Activated T-cell treated with anti-CD3 and anti-CD28 coated beads for 4 hours (primary cell): ENCODE results near the gene STAC2.
"Not testable (repeated sequence)": the region's sequence is repeated elsewhere in the genome, so short reads cannot be mapped to it uniquely, and the experiment has no call there.

ENCODE experiments used
- DNase-seq: peaks from one replicate; pipeline ENCODE4 v3.0.0-alpha.2; 2020

The STAC2 gene

GRCh38 chr17:39225308-39225958, at the start of gene STAC2:
TSS of gene STAC2 (minus strand) at chr17:39225945. CDS start at chr17:39225502, 443 bp downstream.
- no peak for DNase-seq

- DNase-seq, result no peak
These were observed 45.8 kb upstream of the STAC2 start for GRCh38 chr17:39271546-39271945.

- no peak for DNase-seq
These were observed 45.2 kb upstream of the STAC2 start for GRCh38 chr17:39270923-39271322.

GRCh38 chr17:39264119-39264518, 38.4 kb upstream of the STAC2 start:
- no peak for DNase-seq

- no peak for DNase-seq
These were observed 35.5 kb upstream of the STAC2 start for GRCh38 chr17:39261286-39261685.

GRCh38 chr17:39252788-39253460, 27.2 kb upstream of the STAC2 start:
- no peak for DNase-seq

- no peak for DNase-seq
These were observed 26.3 kb upstream of the STAC2 start for GRCh38 chr17:39251997-39252396.

- DNase-seq, result not testable (repeated sequence)
These were observed 24.3 kb upstream of the STAC2 start for GRCh38 chr17:39250076-39250475.

GRCh38 chr17:39246274-39246673, 20.5 kb upstream of the STAC2 start:
- no peak for DNase-seq

GRCh38 chr17:39244600-39245570, 19.1 kb upstream of the STAC2 start:
- peak; percentile 88 for DNase-seq

- no peak for DNase-seq
These were observed 18.4 kb upstream of the STAC2 start for GRCh38 chr17:39244016-39244599.

- no peak for DNase-seq
These were observed 17.4 kb upstream of the STAC2 start for GRCh38 chr17:39243155-39243554.

GRCh38 chr17:39240631-39241030, 14.9 kb upstream of the STAC2 start:
- no peak for DNase-seq

GRCh38 chr17:39239640-39240314, 14.0 kb upstream of the STAC2 start:
- peak; percentile 54 for DNase-seq

GRCh38 chr17:39238311-39238972, 12.7 kb upstream of the STAC2 start:
- peak; percentile 67 for DNase-seq

GRCh38 chr17:39237586-39237985, 11.8 kb upstream of the STAC2 start:
- DNase-seq, result no peak

- DNase-seq, result no peak
These were observed 11.3 kb upstream of the STAC2 start for GRCh38 chr17:39236981-39237441.

- DNase-seq, result no peak
These were observed 10.7 kb upstream of the STAC2 start for GRCh38 chr17:39236450-39236927.

- DNase-seq, result no peak
These were observed 10.1 kb upstream of the STAC2 start for GRCh38 chr17:39235555-39236449.
